ENCODE data around the gene TBATA. TPM values are rescaled to one million over a fixed set of nuclear protein-coding genes. Genes with fewer than 3 reads are reported as not detected.

Gene TBATA
- total RNA-seq, 1 experiment from 2014 or later: not detected

GRCh38 chr10:70736525-70736924 lies 48.7 kb downstream of the TBATA start:
- DNase-seq (ENCODE audit: low spot score) (no peak), ATAC-seq (no peak)
- no peaks in the 10 kb centered on the region for H3K36me3 Mint-ChIP-seq
- no peaks in the 10 kb centered on the region for H3K27me3 Mint-ChIP-seq (ENCODE audit: low read depth)
- no peak overlapping the region for H3K27ac Mint-ChIP-seq
- 0 out of 2 replicates have a peak, but pooled peaks cover 2% of the 10 kb centered on the region for H3K4me1 Mint-ChIP-seq
- H3K4me3 Mint-ChIP-seq: no peak overlapping the region
- TF ChIP-seq ZNF317 (CRISPR knock-in tag; IDR thresholded peaks at IDR 0.05; ENCODE audit: borderline replicate concordance, low read depth) (no peak), NFATC4 (CRISPR knock-in tag; IDR thresholded peaks at IDR 0.05) (no peak), MXD4 (CRISPR knock-in tag; IDR thresholded peaks at IDR 0.05; ENCODE audit: borderline replicate concordance) (no peak), FOXK1 (CRISPR knock-in tag; IDR thresholded peaks at IDR 0.05) (no peak), E2F4 (CRISPR knock-in tag; IDR thresholded peaks at IDR 0.05; ENCODE audit: borderline replicate concordance, low read depth) (no peak), ZNF423 (CRISPR knock-in tag; IDR thresholded peaks at IDR 0.05) (no peak), IRF1 (CRISPR knock-in tag; IDR thresholded peaks at IDR 0.05) (no peak), CREB1 (CRISPR knock-in tag; IDR thresholded peaks at IDR 0.05) (no peak), IRF2 (CRISPR knock-in tag; IDR thresholded peaks at IDR 0.05; ENCODE audit: borderline replicate concordance, low read depth) (no peak), ATF3 (CRISPR knock-in tag; conservative IDR thresholded peaks at IDR 0.05) (no peak), OVOL2 (CRISPR knock-in tag; IDR thresholded peaks at IDR 0.05; ENCODE audit: borderline replicate concordance) (no peak)
- TF ChIP-seq, protein P1, sequence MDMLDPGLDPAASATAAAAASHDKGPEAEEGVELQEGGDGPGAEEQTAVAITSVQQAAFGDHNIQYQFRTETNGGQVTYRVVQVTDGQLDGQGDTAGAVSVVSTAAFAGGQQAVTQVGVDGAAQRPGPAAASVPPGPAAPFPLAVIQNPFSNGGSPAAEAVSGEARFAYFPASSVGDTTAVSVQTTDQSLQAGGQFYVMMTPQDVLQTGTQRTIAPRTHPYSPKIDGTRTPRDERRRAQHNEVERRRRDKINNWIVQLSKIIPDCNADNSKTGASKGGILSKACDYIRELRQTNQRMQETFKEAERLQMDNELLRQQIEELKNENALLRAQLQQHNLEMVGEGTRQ (CRISPR knock-in tag; IDR thresholded peaks at IDR 0.05): no peak
- CTCF ChIA-PET: no interaction called here
- POLR2A ChIA-PET: no interaction called here
- H3K9me3 Mint-ChIP-seq: no peaks in the 10 kb centered on the region

GRCh38 chr10:70735161-70735560 lies 50.0 kb downstream of the TBATA start:
- Mint-ChIP-seq H3K4me3 (no peak overlapping the region), H3K27ac (no peak overlapping the region), H3K36me3 (no peaks in the 10 kb centered on the region), H3K9me3 (no peaks in the 10 kb centered on the region), H3K27me3 (ENCODE audit: low read depth) (no peaks in the 10 kb centered on the region), H3K4me1 (0 out of 2 replicates have a peak, but pooled peaks cover 2% of the 10 kb centered on the region)
- CTCF ChIA-PET: no interaction called here
- TF ChIP-seq OVOL2 (CRISPR knock-in tag; IDR thresholded peaks at IDR 0.05; ENCODE audit: borderline replicate concordance): no peak
- no peak for TF ChIP-seq ATF2 (CRISPR knock-in tag; IDR thresholded peaks at IDR 0.05; ENCODE audit: borderline replicate concordance, low read depth)
- no peak for TF ChIP-seq NFE2L1 (CRISPR knock-in tag; IDR thresholded peaks at IDR 0.05)
- no peak for TF ChIP-seq ESRRA (CRISPR knock-in tag; IDR thresholded peaks at IDR 0.05; ENCODE audit: borderline replicate concordance)
- no peak for TF ChIP-seq ZNF121 (CRISPR knock-in tag; IDR thresholded peaks at IDR 0.05)
- TF ChIP-seq, protein P2, sequence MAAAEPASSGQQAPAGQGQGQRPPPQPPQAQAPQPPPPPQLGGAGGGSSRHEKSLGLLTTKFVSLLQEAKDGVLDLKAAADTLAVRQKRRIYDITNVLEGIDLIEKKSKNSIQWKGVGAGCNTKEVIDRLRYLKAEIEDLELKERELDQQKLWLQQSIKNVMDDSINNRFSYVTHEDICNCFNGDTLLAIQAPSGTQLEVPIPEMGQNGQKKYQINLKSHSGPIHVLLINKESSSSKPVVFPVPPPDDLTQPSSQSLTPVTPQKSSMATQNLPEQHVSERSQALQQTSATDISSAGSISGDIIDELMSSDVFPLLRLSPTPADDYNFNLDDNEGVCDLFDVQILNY (CRISPR knock-in tag; IDR thresholded peaks at IDR 0.05): no peak
- TF ChIP-seq PRRX2 (CRISPR knock-in tag; IDR thresholded peaks at IDR 0.05): no peak
- no peak for TF ChIP-seq ZNF396 (CRISPR knock-in tag; IDR thresholded peaks at IDR 0.05; ENCODE audit: borderline replicate concordance)
- ATAC-seq (no peak), DNase-seq (ENCODE audit: low spot score) (no peak)
- POLR2A ChIA-PET: no interaction called here
